HG02981 (cell line): ENCODE data around the gene FAAH2.
"Not testable (repeated sequence)": the region's sequence is repeated elsewhere in the genome, so short reads cannot be mapped to it uniquely, and the experiment has no call there.

ENCODE experiments used
- ATAC-seq: cut with Tn5 transposase; IDR thresholded peaks from one replicate; pipeline ENCODE4 v1.9.1; 2021; ENCODE audit warnings: mild to moderate bottlenecking, moderate library complexity; ENCODE audit not compliant: unreplicated experiment

FAAH2 gene, protein sequence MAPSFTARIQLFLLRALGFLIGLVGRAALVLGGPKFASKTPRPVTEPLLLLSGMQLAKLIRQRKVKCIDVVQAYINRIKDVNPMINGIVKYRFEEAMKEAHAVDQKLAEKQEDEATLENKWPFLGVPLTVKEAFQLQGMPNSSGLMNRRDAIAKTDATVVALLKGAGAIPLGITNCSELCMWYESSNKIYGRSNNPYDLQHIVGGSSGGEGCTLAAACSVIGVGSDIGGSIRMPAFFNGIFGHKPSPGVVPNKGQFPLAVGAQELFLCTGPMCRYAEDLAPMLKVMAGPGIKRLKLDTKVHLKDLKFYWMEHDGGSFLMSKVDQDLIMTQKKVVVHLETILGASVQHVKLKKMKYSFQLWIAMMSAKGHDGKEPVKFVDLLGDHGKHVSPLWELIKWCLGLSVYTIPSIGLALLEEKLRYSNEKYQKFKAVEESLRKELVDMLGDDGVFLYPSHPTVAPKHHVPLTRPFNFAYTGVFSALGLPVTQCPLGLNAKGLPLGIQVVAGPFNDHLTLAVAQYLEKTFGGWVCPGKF

DNA sequence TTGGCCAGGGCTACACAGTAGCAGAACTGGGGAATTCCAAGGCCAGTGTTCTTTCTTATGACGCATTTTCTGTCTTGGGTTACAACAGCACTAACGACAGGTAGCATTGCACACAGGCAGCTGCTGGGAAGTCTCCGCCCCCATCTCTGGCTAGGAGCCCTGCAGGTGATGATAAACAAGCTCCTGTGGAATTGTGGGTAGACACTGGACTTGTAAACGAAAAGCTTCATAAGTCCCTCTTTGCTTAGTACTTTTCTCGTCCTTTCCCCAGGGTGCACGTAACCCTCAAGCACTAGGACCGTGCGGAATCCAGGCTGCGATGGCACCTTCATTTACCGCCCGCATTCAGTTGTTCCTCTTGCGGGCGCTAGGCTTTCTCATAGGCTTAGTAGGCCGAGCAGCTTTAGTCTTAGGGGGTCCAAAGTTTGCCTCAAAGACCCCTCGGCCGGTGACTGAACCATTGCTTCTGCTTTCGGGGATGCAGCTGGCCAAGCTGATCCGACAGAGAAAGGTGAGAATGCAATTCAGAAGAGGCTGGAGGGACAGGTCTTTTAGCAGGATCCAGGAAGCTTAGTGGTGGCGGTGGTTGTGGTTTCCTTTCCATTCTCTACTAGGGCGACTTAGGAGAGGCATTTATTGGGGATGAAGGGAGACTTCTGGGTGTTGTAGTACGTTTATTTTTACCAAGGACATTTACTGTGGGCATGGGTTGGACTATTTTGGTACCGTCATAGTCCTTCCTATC is at the start of gene FAAH2:
Gene FAAH2, plus strand, starts transcription at position 200 of the 745 bp plus-strand sequence. Its CDS starts 120 bp downstream, at position 320.
- ATAC-seq: peak; percentile 93

DNA sequence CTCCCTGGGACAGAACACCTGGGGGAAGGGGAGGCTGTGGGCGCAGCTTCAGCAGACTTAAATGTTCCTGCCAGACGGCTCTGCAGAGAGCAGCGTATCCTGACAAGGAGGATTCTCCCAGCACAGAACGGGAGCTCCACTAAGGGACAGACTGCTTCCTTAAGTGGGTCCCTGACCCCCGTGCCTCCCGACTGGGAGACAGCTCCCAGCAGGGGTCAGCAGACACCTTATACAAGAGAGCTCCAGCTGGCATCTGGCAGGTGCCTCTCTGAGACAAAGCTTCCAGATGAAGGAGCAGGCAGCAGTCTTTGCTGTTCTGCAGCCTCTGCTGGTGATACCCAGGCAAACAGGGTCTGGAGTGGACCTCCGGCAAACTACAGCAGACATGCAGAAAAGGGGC is 44.5 kb upstream of the FAAH2 start:
- ATAC-seq: no peak

DNA sequence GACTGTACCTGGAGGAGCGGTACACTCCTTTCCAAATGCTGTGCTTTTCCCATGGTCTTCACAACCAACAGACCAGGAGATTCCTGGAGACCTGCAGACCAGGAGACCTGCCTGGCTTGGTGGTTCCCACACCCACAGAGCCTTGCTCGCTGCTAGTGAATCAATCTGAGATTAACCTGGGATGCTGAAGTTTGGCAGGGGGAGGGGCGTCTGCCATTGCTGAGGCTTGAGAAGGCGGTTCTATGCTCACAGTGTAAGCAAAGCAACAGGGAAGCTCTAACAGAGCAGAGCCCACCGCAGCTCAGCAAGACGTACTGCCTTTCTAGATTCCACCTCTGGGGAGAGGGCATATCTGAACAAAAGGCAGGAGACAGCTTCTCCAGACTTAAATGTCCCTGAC is 34.5 kb upstream of the FAAH2 start:
- no peak for ATAC-seq

- ATAC-seq: no peak
Observed at GRCh38 chrX:57265126-57265525, 21.4 kb upstream of the FAAH2 start.

DNA sequence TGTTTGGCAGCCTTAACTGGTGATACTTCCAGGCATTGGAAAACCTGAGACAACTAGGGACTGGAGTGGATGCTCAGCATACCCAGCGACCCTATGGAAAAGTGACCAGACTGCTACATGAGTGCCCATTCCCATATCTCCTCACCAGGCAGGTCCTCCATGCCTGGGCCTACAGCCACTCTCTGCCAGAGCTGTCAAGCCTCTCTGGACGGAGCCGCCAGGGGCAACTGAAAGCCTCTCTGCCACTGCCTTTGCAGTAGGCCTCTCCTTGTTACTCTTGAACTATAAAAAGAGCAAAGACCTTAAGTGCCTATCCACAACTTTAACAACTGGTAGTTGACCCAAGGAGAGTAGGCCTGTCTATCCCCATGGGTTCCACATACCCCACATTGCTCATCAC is 20.2 kb upstream of the FAAH2 start:
- no peak for ATAC-seq

DNA sequence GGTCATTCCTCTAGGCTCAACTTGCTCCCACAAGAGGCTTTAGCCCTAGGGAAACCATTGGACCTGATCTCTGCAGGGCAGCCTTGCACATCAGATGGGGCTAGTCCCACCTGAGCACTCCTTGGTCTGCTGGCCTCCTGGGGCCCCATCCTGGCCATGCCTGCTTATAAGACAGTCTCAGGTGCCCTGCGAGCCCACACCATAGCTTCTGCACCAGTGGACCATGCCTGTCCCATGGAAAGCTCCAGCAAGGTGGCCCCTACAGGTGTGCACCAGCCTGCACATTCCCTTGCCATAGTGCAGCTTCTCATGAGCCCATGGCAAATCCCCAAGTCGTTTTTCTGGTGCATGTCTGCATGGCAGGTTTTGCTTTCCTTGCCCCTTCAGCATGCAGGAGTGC is 19.6 kb upstream of the FAAH2 start:
- ATAC-seq: no peak

DNA sequence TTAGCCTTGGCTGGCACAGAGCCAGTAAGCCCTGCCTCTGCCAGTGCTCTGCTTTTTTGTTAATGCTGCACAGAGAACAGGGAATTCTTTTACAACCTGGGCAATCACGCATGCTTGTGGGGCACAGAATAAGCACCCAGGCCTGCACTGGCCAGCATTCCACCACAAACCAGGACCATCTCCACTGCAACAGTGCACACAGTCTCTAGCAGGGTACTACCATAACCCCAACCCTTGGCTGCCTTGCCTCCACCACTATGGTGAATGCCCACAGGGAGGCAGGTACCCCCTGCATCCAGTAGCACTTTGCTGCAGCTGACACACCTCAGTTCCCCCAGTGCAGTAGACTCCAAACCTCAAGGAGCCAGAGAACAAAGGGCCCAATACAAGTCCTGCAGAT is 19.2 kb upstream of the FAAH2 start:
- no peak for ATAC-seq

- no peak for ATAC-seq
Observed at GRCh38 chrX:57270980-57271379, 15.5 kb upstream of the FAAH2 start.

DNA sequence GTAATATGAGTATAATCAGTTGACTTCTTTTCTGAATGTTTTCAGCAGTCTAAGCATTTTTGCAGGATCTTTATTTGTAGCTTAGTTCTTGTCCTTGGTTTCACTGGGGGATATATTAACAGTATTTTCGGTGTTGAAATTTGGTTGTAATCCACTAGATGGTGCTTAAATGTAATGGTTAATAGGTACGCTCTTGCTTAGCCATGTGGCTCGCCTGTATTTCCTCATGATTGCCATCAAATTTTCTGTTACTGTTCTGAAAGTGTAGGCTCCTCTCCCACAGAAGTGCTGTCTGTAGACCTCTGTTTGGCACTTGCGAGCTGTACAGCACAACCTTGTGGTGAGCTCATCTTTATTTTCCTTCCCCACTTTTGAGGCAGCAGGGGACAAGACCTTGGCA is 3.9 kb upstream of the FAAH2 start:
- ATAC-seq: no peak

GRCh38 chrX:57285001-57285400 is 1.5 kb upstream of the FAAH2 start:
- no peak for ATAC-seq

DNA sequence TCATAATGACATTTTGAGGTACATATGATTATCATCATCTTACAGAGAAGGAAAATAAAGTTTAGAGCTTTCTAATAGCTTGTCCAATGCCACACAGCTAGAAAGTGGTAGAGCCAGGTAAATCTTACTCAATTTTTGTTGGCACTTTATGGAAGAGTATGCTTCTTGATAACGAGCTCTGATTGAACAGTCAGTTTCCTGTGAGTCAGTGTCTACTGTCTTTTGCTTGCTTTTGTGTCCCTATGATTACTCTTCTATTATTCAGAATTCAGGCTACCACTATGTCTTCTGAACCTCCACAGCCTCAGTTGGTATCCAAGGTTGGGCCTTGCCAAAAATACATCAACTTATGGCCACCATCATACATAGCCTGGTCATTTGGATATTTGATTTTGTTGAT is 2.6 kb downstream of the FAAH2 start:
- no peak for ATAC-seq

- no peak for ATAC-seq
Observed at GRCh38 chrX:57294961-57295360, 8.5 kb downstream of the FAAH2 start.

GRCh38 chrX:57295679-57296078 is 9.2 kb downstream of the FAAH2 start:
- ATAC-seq: not testable (repeated sequence)

DNA sequence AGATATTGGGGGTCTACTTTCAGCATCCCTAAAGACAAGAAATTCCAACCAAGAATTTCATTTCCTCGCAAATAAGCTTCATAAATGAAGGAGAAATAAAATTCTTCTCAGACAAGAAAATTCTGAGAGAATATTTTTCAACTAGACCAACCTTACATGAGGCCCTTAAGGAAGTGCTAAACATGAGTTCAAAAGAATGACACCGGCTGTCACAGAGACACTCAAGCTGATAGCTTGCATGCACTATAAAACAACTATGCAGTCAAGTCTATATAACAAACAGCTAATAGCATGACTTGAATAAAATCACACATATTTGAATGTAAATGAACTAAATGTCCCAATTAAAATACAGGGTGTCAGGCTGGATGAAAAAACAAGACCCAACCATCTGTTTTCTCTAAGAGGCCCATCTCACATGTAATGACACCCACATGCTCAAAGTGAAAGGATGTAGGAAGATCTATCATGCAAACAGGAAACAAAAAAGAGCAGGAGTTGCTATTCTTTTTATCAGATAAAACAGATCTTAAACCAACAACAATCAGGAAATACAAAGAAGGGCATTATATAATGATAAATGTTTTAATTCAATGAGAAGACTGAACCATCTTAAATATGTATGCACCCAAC is 27.2 kb downstream of the FAAH2 start:
- ATAC-seq: no peak

DNA sequence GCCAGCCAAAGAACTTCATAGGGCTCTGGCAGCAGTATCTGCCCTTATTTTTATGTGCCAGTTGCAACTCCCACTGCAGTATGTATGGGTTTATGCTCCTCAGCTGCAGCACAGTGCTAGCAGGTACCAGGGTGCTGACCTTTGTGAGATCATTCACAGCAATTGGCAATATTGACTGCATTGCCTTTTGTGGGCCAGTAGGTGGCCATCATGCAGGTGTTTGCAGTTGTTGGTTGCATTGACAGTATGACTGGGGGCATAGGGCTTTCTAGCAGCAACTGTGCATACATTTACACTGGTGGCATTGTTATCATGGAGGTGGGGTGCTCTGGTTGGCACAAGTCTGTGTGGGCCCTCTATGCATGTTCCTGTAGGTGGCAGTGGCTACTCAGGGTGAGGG is 42.5 kb downstream of the FAAH2 start:
- ATAC-seq: no peak

- ATAC-seq: not testable (repeated sequence)
Observed at GRCh38 chrX:57335790-57336189, 49.3 kb downstream of the FAAH2 start.

- ATAC-seq: no peak
Observed at GRCh38 chrX:57353472-57354132, 67.1 kb downstream of the FAAH2 start.

- no peak for ATAC-seq
Observed at GRCh38 chrX:57364145-57364544, 77.6 kb downstream of the FAAH2 start.

- ATAC-seq: no peak
Observed at GRCh38 chrX:57366430-57366829, 79.9 kb downstream of the FAAH2 start.

GRCh38 chrX:57367649-57368048 is 81.1 kb downstream of the FAAH2 start:
- no peak for ATAC-seq

GRCh38 chrX:57368158-57368557 is 81.7 kb downstream of the FAAH2 start:
- ATAC-seq: no peak
